ENCODE results near the gene SLC44A3.

SLC44A3 gene

GRCh38 chr1:94787691-94788090 lies 32.5 kb upstream of the SLC44A3 start:
- H3K4me3 ChIP-seq (ENCODE audit: low read depth, low read length), result no peak overlapping the region
- no peak for DNase-seq (ENCODE audit: low read depth)
- TF ChIP-seq CTCF (IDR thresholded peaks at IDR 0.05; ENCODE audit: low read depth, low read length) (no peak), MAX (IDR thresholded peaks at IDR 0.05; ENCODE audit: low read depth, low read length) (no peak), POLR2A (IDR thresholded peaks at IDR 0.05; ENCODE audit: extremely low read depth, insufficient read length) (no peak), MYC (IDR thresholded peaks at IDR 0.05; ENCODE audit: low read depth, low read length) (no peak)

- no peak overlapping the region for H3K4me3 ChIP-seq (ENCODE audit: low read depth, low read length)
- TF ChIP-seq MYC (IDR thresholded peaks at IDR 0.05; ENCODE audit: low read depth, low read length) (no peak), POLR2A (IDR thresholded peaks at IDR 0.05; ENCODE audit: extremely low read depth, insufficient read length) (no peak), CTCF (IDR thresholded peaks at IDR 0.05; ENCODE audit: low read depth, low read length) (no peak), MAX (IDR thresholded peaks at IDR 0.05; ENCODE audit: low read depth, low read length) (no peak)
- DNase-seq (ENCODE audit: low read depth), result no peak
Observed at GRCh38 chr1:94790246-94790645, 29.9 kb upstream of the SLC44A3 start.

GRCh38 chr1:94790670-94791069 lies 29.5 kb upstream of the SLC44A3 start:
- DNase-seq (ENCODE audit: low read depth), result no peak
- H3K4me3 ChIP-seq (ENCODE audit: low read depth, low read length), result no peak overlapping the region
- TF ChIP-seq CTCF (IDR thresholded peaks at IDR 0.05; ENCODE audit: low read depth, low read length) (no peak), MYC (IDR thresholded peaks at IDR 0.05; ENCODE audit: low read depth, low read length) (no peak), POLR2A (IDR thresholded peaks at IDR 0.05; ENCODE audit: extremely low read depth, insufficient read length) (no peak), MAX (IDR thresholded peaks at IDR 0.05; ENCODE audit: low read depth, low read length) (no peak)

GRCh38 chr1:94792473-94793295 lies 27.5 kb upstream of the SLC44A3 start:
- peak; percentile 86 for DNase-seq (ENCODE audit: low read depth)
- H3K4me3 ChIP-seq (ENCODE audit: low read depth, low read length), result no peak overlapping the region
- TF ChIP-seq MYC (IDR thresholded peaks at IDR 0.05; ENCODE audit: low read depth, low read length) (no peak), CTCF (IDR thresholded peaks at IDR 0.05; ENCODE audit: low read depth, low read length) (peak; percentile 20)

GRCh38 chr1:94793296-94793656 lies 26.9 kb upstream of the SLC44A3 start:
- no peak for TF ChIP-seq MYC (IDR thresholded peaks at IDR 0.05; ENCODE audit: low read depth, low read length)
- DNase-seq (ENCODE audit: low read depth), result no peak
- H3K4me3 ChIP-seq (ENCODE audit: low read depth, low read length), result no peak overlapping the region

- no peak for DNase-seq (ENCODE audit: low read depth)
- no peak overlapping the region for H3K4me3 ChIP-seq (ENCODE audit: low read depth, low read length)
- TF ChIP-seq MAX (IDR thresholded peaks at IDR 0.05; ENCODE audit: low read depth, low read length) (no peak), CTCF (IDR thresholded peaks at IDR 0.05; ENCODE audit: low read depth, low read length) (no peak), MYC (IDR thresholded peaks at IDR 0.05; ENCODE audit: low read depth, low read length) (no peak), POLR2A (IDR thresholded peaks at IDR 0.05; ENCODE audit: extremely low read depth, insufficient read length) (no peak)
Observed at GRCh38 chr1:94795434-94795833, 24.7 kb upstream of the SLC44A3 start.
